ENCODE results near the gene KLK1.
"Not testable (repeated sequence)": the region's sequence is repeated elsewhere in the genome, so short reads cannot be mapped to it uniquely, and the experiment has no call there.

KLK1 gene

GRCh38 chr19:50817941-50818858 is 5.4 kb downstream of the KLK1 start:
- DNase-seq (ENCODE audit: low read depth in 3 of 3): peak in 1 of 3 donors; percentile 73

GRCh38 chr19:50815439-50815838 is 8.1 kb downstream of the KLK1 start:
- no peak for DNase-seq (ENCODE audit: low read depth in 3 of 3)

- no peak for DNase-seq (ENCODE audit: low read depth in 3 of 3)
Observed at GRCh38 chr19:50814883-50815282, 8.7 kb downstream of the KLK1 start.

- DNase-seq (ENCODE audit: low read depth in 3 of 3): no peak
Observed at GRCh38 chr19:50812474-50812873, 11.1 kb downstream of the KLK1 start.

GRCh38 chr19:50811622-50812238 is 11.9 kb downstream of the KLK1 start:
- DNase-seq (ENCODE audit: low read depth in 3 of 3): not testable (repeated sequence)

- no peak for DNase-seq (ENCODE audit: low read depth in 3 of 3)
Observed at GRCh38 chr19:50808856-50809255, 14.7 kb downstream of the KLK1 start.

DNA sequence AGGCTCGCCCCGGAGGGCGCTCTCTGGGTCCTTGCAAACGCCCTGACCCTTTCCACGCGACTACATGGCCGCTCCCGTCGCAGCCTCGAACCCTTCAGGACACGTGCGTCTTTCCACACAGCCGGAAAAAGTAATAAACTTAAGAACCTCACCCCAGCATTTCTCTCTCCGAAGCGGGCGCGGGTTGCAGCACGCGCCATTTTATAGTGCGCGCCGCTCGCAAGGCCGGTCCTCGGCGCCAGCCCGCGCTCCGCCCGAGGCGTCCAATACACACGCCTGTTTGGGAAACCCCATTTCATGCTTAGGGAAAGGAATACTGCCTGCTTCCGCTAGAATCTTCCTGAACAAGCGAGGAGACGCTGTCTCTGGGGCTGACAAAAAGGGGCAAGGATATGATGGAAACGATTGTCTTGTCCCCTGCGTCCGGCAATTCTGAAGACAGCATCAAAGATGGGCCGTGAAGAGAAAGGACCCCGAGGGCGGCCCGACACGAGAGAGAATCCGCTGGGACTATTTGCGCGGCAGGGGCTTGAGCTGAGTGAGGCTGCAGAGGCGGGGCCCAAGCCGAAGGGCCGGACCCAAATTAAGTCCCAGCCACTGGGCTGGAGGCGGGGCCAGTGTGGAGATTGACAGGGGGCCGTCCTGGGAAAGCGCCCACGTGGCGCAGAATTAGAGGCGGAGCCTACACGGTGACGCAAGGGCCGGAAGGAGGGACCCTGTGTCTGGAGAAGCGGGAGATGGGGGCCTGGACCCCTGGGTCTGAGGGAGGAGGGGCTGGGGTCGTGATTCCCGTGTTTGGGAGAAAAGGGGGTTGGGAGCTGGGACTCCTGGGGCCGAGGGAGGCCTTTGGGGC is 18.9 kb downstream of the KLK1 start:
- DNase-seq (ENCODE audit: low read depth in 3 of 3): peak; percentile 92 to 99 (median 97)

DNA sequence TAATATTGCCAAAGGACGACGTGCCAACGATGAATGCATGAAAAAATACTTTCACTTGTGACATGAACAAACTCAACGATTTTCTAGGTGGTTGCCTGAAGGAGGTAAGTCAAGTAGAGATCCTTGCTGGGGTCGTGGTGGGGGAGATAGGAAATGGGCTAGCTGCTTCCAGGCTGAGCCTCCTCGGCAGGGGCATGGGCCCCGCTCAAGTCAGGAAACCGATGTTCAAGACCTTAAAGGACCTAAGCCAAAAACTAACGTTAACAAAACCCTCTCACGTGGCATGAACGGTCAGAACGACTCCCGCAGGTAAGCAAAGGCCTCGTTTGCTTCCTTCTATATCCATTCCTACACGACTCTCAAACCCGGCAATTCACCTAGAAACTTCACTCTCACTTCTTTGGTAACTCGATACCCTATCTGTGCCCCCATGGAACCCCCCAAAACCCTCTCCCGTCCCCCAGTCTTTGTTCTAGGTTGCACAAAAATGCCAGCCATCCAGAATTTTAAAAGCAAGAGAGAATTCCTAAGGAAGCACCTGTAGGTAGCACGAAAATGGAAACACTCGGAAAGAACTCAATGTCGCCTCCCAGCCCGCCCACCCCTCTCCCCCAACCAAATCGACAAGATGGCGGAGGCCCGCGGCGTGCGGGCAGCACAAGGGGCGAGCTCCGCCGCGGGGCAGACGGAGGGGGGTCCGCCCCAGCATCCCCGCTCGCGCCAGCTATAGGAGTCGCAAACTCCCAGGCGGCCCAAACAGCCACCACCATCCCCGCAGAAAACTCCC is 19.8 kb downstream of the KLK1 start:
- DNase-seq (ENCODE audit: low read depth in 3 of 3): no peak

GRCh38 chr19:50801107-50801506 is 22.5 kb downstream of the KLK1 start:
- DNase-seq (ENCODE audit: low read depth in 3 of 3): no peak

DNA sequence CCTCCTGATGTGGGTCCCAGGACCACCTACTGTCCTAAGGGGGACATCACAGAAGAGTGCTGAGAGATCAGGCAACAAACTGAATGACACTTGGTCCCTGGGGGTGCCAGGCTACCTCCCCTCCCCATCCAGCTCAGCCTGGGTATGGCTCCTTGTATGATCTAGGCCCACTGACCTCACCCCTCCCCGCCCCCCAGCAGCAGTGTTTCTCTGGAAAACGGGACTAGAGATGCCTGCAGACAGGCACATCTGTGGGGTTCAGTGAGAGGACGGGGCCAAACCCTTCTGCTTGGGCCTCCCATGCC is 24.1 kb downstream of the KLK1 start:
- DNase-seq (ENCODE audit: low read depth in 3 of 3): no peak

GRCh38 chr19:50798659-50799546 is 24.7 kb downstream of the KLK1 start:
- DNase-seq (ENCODE audit: low read depth in 3 of 3): no peak

DNA sequence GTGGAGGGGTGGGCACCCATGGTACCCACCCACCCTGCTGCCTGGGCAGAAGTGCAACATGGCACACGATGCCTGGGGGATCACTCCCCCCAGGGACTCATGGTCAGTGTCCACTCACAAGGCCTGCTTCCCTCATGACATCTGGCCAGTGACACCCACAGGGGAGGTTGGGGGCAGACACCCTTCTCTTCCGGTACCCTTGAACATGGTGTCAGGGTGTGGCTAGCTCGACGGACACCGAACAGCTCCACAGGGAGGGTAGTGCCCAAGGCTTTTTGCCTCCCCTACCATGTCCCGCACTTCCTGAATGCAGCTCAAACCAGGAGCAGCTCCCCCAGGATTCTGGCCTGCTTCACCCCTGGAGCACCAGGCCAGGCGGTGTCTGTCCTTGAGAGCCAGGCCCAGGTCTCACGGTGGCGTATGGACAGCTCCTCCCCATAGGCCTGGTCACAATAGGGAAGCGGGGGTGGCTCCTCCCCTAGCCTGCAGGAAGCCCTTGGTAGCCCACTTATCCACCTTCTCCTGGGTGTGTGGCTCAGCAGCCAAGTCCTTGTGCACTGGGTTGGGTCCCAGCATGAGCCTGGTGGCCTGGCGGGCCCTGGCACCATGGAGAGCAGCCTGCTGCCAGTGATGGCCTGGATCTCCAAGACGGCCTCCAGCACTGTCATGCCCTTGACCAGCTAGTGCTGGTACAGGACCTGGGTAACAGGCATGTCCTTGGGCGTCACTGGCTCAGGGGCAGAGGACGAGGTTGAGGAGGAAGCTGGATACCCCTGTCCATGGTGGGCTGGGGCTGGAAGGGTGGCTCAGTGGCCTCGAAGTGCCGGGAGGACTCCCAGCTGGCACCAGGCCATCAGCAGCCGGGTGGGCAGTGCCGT is 25.6 kb downstream of the KLK1 start:
- no peak for DNase-seq (ENCODE audit: low read depth in 3 of 3)

- DNase-seq (ENCODE audit: low read depth in 3 of 3): no peak
Observed at GRCh38 chr19:50797429-50797780, 26.2 kb downstream of the KLK1 start.

- no peak for DNase-seq (ENCODE audit: low read depth in 3 of 3)
Observed at GRCh38 chr19:50796634-50797428, 26.8 kb downstream of the KLK1 start.

GRCh38 chr19:50796128-50796633 is 27.4 kb downstream of the KLK1 start:
- DNase-seq (ENCODE audit: low read depth in 3 of 3): no peak

- no peak for DNase-seq (ENCODE audit: low read depth in 3 of 3)
Observed at GRCh38 chr19:50795664-50796073, 27.9 kb downstream of the KLK1 start.

GRCh38 chr19:50794876-50795663 is 28.5 kb downstream of the KLK1 start:
- DNase-seq (ENCODE audit: low read depth in 3 of 3): no peak

All from stimulated activated CD4-positive, alpha-beta T cell treated with anti-CD3 and anti-CD28 coated beads, TNF-alpha, amount 100 ng/mL, for 48 hours (primary cell).